ENCODE measurements around the gene ARL8A. TPM values are rescaled to one million over a fixed set of nuclear protein-coding genes. Genes with fewer than 3 reads are reported as not detected.
"Not testable (repeated sequence)": the region's sequence is repeated elsewhere in the genome, so short reads cannot be mapped to it uniquely, and the experiment has no call there.

Gene ARL8A
- total and polyA plus RNA-seq, 2 experiments from 2014 or later: 32.7 to 56.0 TPM

GRCh38 chr1:202167708-202168415 is 23.3 kb upstream of the ARL8A start:
- peak overlapping the region; percentile 76 for H3K27ac ChIP-seq
- no peaks in the 10 kb centered on the region for H3K27me3 ChIP-seq
- peak; percentile 58 for DNase-seq (ENCODE audit: low spot score)
- no peak for TF ChIP-seq EZH2phosphoT487 (IDR thresholded peaks at IDR 0.05; ENCODE audit: low read depth, severe bottlenecking, unreplicated experiment)
- TF ChIP-seq, protein P1, sequence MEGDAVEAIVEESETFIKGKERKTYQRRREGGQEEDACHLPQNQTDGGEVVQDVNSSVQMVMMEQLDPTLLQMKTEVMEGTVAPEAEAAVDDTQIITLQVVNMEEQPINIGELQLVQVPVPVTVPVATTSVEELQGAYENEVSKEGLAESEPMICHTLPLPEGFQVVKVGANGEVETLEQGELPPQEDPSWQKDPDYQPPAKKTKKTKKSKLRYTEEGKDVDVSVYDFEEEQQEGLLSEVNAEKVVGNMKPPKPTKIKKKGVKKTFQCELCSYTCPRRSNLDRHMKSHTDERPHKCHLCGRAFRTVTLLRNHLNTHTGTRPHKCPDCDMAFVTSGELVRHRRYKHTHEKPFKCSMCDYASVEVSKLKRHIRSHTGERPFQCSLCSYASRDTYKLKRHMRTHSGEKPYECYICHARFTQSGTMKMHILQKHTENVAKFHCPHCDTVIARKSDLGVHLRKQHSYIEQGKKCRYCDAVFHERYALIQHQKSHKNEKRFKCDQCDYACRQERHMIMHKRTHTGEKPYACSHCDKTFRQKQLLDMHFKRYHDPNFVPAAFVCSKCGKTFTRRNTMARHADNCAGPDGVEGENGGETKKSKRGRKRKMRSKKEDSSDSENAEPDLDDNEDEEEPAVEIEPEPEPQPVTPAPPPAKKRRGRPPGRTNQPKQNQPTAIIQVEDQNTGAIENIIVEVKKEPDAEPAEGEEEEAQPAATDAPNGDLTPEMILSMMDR (IDR thresholded peaks at IDR 0.05; ENCODE audit: poor library complexity): no peak
- TF ChIP-seq EZH2 (IDR thresholded peaks at IDR 0.05; ENCODE audit: borderline replicate concordance): no peak
- H3K9me3 ChIP-seq (ENCODE audit: low read depth): no peaks in the 10 kb centered on the region
- no peaks in the 10 kb centered on the region for H4K20me1 ChIP-seq (ENCODE audit: insufficient read depth, poor library complexity, severe bottlenecking)
- H3K4me2 ChIP-seq: peak overlapping the region; percentile 58
- no peak overlapping the region for H2AFZ ChIP-seq
- 66% methylated on average over 18 of the region's 18 CpGs for WGBS (ENCODE audit: low lambda C conversion rate, missing lambda C conversion rate)
- no peak overlapping the region for H3K4me3 ChIP-seq
- peaks cover 13% of the 10 kb centered on the region for H3K4me1 ChIP-seq (ENCODE audit: insufficient read depth)
- no peaks in the 10 kb centered on the region for H3K9me2 ChIP-seq (replicated peaks; ENCODE audit: insufficient read depth)
- H3K79me2 ChIP-seq: no peaks in the 10 kb centered on the region
- H3K36me3 ChIP-seq (replicated peaks; ENCODE audit: insufficient read depth, low read depth): no peaks in the 10 kb centered on the region

DNA sequence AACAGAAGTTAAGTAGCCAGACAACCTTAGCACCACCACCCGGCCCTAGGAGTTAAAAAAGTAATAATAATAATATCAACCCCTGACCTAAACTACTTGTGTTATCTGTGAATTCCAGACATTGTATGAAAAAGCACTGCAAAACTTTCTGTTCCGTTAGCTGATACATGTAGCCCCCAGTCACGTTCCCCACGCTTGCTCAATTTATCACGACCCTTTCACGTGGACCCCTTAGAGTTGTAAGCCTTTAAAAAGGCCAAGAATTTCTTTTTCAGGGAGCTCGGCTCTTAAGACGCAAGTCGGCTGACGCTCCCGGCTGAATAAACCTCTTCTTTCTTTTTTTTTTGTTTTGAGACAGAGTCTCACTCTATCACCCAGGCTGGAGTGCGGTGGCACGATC is 22.5 kb upstream of the ARL8A start:
- not testable (repeated sequence) for H2AFZ ChIP-seq

GRCh38 chr1:202165942-202166843 is 21.7 kb upstream of the ARL8A start:
- DNase-seq (ENCODE audit: low spot score): no peak
- TF ChIP-seq EZH2 (IDR thresholded peaks at IDR 0.05; ENCODE audit: borderline replicate concordance) (no peak), EZH2phosphoT487 (IDR thresholded peaks at IDR 0.05; ENCODE audit: low read depth, severe bottlenecking, unreplicated experiment) (no peak)
- TF ChIP-seq, protein P1 (IDR thresholded peaks at IDR 0.05; ENCODE audit: poor library complexity): no peak
- no peak overlapping the region for H3K4me3 ChIP-seq
- H3K36me3 ChIP-seq (replicated peaks; ENCODE audit: insufficient read depth, low read depth): no peaks in the 10 kb centered on the region
- H4K20me1 ChIP-seq (ENCODE audit: insufficient read depth, poor library complexity, severe bottlenecking): no peaks in the 10 kb centered on the region
- no peak overlapping the region for H3K4me2 ChIP-seq
- H3K79me2 ChIP-seq: no peaks in the 10 kb centered on the region
- H3K9me2 ChIP-seq (replicated peaks; ENCODE audit: insufficient read depth): no peaks in the 10 kb centered on the region
- peak overlapping the region; percentile 76 for H3K27ac ChIP-seq
- H3K9me3 ChIP-seq (ENCODE audit: low read depth): no peaks in the 10 kb centered on the region
- 86% methylated on average over 9 of the region's 9 CpGs for WGBS (ENCODE audit: low lambda C conversion rate, missing lambda C conversion rate)
- no peak overlapping the region for H2AFZ ChIP-seq
- peaks cover 13% of the 10 kb centered on the region for H3K4me1 ChIP-seq (ENCODE audit: insufficient read depth)
- no peaks in the 10 kb centered on the region for H3K27me3 ChIP-seq

More for the DNA sequence above, 22.5 kb upstream of the ARL8A start:
- not testable (repeated sequence) for H3K36me3 ChIP-seq (replicated peaks; ENCODE audit: insufficient read depth, low read depth); DNase-seq (ENCODE audit: low spot score); H3K9me2 ChIP-seq (replicated peaks; ENCODE audit: insufficient read depth); H3K9me3 ChIP-seq (ENCODE audit: low read depth); H3K27me3 ChIP-seq; H4K20me1 ChIP-seq (ENCODE audit: insufficient read depth, poor library complexity, severe bottlenecking); H3K79me2 ChIP-seq; H3K4me3 ChIP-seq; H3K4me2 ChIP-seq
- WGBS (ENCODE audit: low lambda C conversion rate, missing lambda C conversion rate): 75% methylated on average over 13 of the region's 13 CpGs
- Histone ChIP-seq H3K27ac (peak overlapping the region; percentile 76), H3K4me1 (ENCODE audit: insufficient read depth) (peaks cover 13% of the 10 kb centered on the region)

Measured in hepatocyte (in vitro differentiated cells).